Psoas muscle (tissue), 8 donors: ENCODE measurements around the gene APH1A. TPM values are rescaled to one million over a fixed set of nuclear protein-coding genes. Genes with fewer than 3 reads are reported as not detected.

ENCODE experiments used
- ATAC-seq, 4 donors: fragments of 200-7000 bp; cut with Tn5 transposase; one replicate each; pipeline ENCODE4 v1.9.1; 2020; ENCODE audit warnings: moderate library complexity in 3 of 4, mild to moderate bottlenecking in 2 of 4
- DNase-seq, 2 donors: peaks; one replicate each; pipeline ENCODE4 v3.0.0-alpha.2; 2020
- H3K27ac ChIP-seq: fragments of 200-600 bp; one replicate; pipeline ENCODE4 v1.8.0; 2022
- H3K27me3 ChIP-seq, 3 donors: fragments of 200-600 bp in 1 of 3; one replicate each; pipeline versions ENCODE4 v1.6.1 to v1.8.0; 2013 to 2022; ENCODE audit warnings: low read length in 2 of 3, mild to moderate bottlenecking in 2 of 3, moderate library complexity in 1 of 3; ENCODE audit not compliant: insufficient read depth in 3 of 3
- H3K36me3 ChIP-seq, 2 donors: fragments of 200-600 bp in 1 of 2; one replicate each; pipeline versions ENCODE4 v1.6.1 to v1.8.0; 2013 to 2022; ENCODE audit warnings: low read depth in 1 of 2, mild to moderate bottlenecking in 1 of 2, moderate library complexity in 1 of 2; ENCODE audit not compliant: insufficient read depth in 1 of 2
- H3K4me1 ChIP-seq: fragments of 200-600 bp; one replicate; pipeline ENCODE4 v1.8.0; 2022
- H3K4me3 ChIP-seq: fragments of 200-600 bp; one replicate; pipeline ENCODE4 v1.8.0; 2022; ENCODE audit warnings: mild to moderate bottlenecking
- H3K9me3 ChIP-seq: fragments of 200-600 bp; one replicate; pipeline ENCODE4 v1.8.0; 2022
- WGBS, 3 donors: extraction: QIAGEN DNeasy Blood & Tissue Kit; methylation state at CpG; one replicate each; pipeline versions ENCODE4 v1.1.6 to v1.1.7; 2013; 5-methylcytosine and 5-hydroxymethylcytosine counted together
- intact Hi-C, 2 donors: fragments of 100-400 bp; cut with DNase I; formaldehyde crosslinking; loops; one replicate each; pipeline versions ENCODE4 v1.11.0 to v1.14.2; 2022
- polyA plus RNA-seq, 3 donors: library from polyadenylated mRNA; stranded (reverse); fragments of 200-250 nt; gene quantifications; one replicate each; pipeline ENCODE4 v1.2.3, GENCODE V29; 2013
- total RNA-seq, 4 donors: library from RNA; stranded (reverse); fragmentation: NEBNext Ultra II Directional in 2 of 4; extraction: Animal tissue kit (Norgen Biotek cat#: 25700) in 2 of 4; gene quantifications; one replicate each; pipeline versions ENCODE4 v1.2.1 to v1.2.4, GENCODE V29; 2021 to 2023
- TF ChIP-seq, protein P1 (sequence below): fragments of 200-600 bp; IDR thresholded peaks from one replicate; pipeline ENCODE4 v1.8.0; 2022; ENCODE audit warnings: antibody characterized with exemption
- donor health status: healthy with polysubstance abuse.
- donor health status: DM: no; HTN: no; CAD: no; lungs with moderate emphysema.
- donor health status: Bipolar disorder and iron deficiency.
- donor health status: healthy.
- donor health status: DM: yes; HTN: yes; CAD: no.
- donor health status: DM: no; HTN: no; CAD: no.
- donor health status: DM: no; HTN: no; CAD: no.
- donor health status: DM: yes; HTN: yes; CAD: no.

The APH1A gene
- total and polyA plus RNA-seq, 7 donors, result 33.1 to 91.5 (median 62.3) TPM

DNA sequence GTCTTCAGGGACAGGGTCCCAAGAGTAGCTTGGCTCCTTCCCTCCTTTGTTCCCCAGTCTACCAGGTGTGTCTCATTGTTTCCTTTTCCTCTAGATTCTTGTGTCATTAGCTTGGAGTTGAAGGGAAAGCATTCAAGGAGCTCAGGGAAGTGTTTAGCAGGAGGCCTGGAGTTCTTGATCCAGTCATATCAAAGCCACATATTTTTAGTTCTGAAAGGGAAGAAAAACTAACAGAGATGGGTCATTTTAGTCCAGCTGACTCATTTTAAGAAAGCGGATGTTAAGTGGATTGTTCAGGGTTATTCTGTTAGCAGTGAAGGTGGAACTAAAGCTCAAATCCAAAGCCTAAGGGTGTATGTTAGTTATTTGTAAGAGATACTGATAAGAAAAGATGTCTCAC, 4.5 kb upstream of the APH1A start:
- no peak for ATAC-seq

DNA sequence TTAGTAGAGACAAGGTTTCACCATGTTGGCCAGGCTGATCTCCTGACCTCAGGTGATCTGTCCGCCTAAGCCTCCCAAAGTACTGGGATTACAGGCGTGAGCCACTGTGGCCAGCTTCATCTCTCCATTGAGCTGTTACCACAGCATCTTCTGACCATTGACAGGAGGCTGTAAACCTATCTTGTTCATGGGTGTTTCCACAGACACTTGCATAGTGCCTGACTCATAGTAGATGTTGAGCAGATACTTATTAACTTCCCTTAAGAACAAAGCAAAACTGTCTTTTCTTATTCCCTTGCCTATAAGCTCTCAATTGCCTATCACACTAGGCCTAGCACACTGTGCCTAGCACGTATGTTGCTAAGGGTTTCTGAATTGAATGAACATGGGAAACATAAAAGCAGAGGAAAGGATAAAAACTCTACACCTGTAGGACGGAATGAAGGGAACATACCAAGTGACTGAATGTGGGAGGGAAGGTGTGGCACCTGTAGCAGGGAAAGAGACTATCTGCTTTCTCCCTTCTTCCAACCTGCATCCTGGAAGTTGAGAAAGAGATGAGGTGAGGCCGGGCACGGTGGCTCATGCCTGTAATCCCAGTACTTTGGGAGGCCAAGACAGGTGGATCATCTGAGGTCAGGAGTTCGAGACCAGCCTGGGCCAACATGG, 2.6 kb upstream of the APH1A start:
- Histone ChIP-seq H3K36me3 (peaks cover under 1 to 13% of the 10 kb centered on the region in 2 donors), H3K27ac (peak overlapping the region; percentile 4), H3K4me1 (peaks cover 11% of the 10 kb centered on the region), H3K9me3 (no peaks in the 10 kb centered on the region), H3K4me3 (no peak overlapping the region), H3K27me3 (no peaks in the 10 kb centered on the region)
- no peak for DNase-seq
- no peak for ATAC-seq
- WGBS, 3 donors, result 84 to 92% (median 87%) methylated on average over 7 of the region's 7 CpGs
- intact Hi-C loops, result no loop called here
- TF ChIP-seq, protein P1, sequence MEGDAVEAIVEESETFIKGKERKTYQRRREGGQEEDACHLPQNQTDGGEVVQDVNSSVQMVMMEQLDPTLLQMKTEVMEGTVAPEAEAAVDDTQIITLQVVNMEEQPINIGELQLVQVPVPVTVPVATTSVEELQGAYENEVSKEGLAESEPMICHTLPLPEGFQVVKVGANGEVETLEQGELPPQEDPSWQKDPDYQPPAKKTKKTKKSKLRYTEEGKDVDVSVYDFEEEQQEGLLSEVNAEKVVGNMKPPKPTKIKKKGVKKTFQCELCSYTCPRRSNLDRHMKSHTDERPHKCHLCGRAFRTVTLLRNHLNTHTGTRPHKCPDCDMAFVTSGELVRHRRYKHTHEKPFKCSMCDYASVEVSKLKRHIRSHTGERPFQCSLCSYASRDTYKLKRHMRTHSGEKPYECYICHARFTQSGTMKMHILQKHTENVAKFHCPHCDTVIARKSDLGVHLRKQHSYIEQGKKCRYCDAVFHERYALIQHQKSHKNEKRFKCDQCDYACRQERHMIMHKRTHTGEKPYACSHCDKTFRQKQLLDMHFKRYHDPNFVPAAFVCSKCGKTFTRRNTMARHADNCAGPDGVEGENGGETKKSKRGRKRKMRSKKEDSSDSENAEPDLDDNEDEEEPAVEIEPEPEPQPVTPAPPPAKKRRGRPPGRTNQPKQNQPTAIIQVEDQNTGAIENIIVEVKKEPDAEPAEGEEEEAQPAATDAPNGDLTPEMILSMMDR, result no peak

More for the DNA sequence above, 4.5 kb upstream of the APH1A start:
- Histone ChIP-seq H3K36me3 (no peaks in the 10 kb centered on the region), H3K4me3 (peak overlapping the region; percentile 44), H3K27ac (peak overlapping the region; percentile 43), H3K27me3 (no peaks in the 10 kb centered on the region), H3K4me1 (no peaks in the 10 kb centered on the region), H3K9me3 (no peaks in the 10 kb centered on the region)
- no peak for DNase-seq
- WGBS, 3 donors, result 63 to 72% (median 66%) methylated on average over 1 of the region's 1 CpG
- intact Hi-C loops, result no loop called here
- TF ChIP-seq, protein P1, result no peak

DNA sequence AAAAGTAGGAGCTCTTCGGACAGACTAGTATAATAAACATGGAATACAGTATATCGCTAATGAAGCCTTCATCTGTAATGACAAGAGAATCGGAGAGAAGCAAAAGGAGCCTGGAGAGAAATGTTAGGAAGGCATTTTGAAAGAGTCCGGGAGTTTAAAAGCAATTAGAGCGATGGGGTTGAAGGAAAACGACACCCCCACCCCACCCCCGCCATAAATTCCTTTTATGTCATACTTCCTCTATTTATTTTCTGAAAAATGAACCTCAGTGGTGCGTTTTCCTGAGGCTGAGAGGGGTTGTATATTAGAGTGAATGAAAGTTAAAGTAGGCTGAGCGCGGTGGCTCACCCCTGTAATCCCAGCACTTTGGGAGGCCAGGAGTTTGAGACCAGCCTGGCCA, 635 bp upstream of the APH1A start:
- Histone ChIP-seq H3K4me3 (peak overlapping the region; percentile 92), H3K36me3 (peaks cover 12 to 33% of the 10 kb centered on the region in 2 donors), H3K27ac (peak overlapping the region; percentile 92), H3K27me3 (no peaks in the 10 kb centered on the region), H3K9me3 (no peaks in the 10 kb centered on the region), H3K4me1 (peaks cover 11% of the 10 kb centered on the region)
- intact Hi-C loops, result no loop called here
- DNase-seq (no peak), ATAC-seq (no peak)
- WGBS, 3 donors, result 37 to 50% (median 44%) methylated on average over 10 of the region's 10 CpGs
- TF ChIP-seq, protein P1, result no peak

DNA sequence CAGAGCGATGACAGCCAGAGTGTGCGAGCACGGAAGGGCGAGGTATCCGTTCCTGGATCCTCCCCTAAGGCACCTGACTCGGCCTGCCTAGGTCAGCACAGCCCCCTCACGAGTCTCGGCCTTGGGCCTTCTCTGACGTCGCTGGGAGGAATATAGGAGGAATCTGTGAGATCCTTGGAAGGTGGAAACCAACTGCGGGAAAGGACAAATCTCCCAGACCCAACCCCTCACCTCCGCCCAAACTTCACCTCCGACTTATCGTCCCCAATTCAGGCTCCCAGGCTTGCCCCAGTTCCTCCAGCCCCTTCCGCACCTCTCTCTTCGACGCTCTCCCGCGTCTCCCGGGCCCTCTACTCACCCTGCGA, 494 bp downstream of the APH1A start:
- DNase-seq (peak in 1 of 2 donors; percentile 67), ATAC-seq (peak; percentile 42 to 69 (median 57))
- Histone ChIP-seq H3K9me3 (no peaks in the 10 kb centered on the region), H3K27ac (peak overlapping the region; percentile 92), H3K27me3 (no peaks in the 10 kb centered on the region), H3K4me1 (peaks cover 11% of the 10 kb centered on the region), H3K4me3 (peak overlapping the region; percentile 92), H3K36me3 (peaks cover 13 to 39% of the 10 kb centered on the region in 2 donors)
- TF ChIP-seq, protein P1, result no peak
- intact Hi-C loops, result no loop called here
- WGBS, 3 donors, result 0% methylated on average over 17 to 21 of the region's 21 CpGs

DNA sequence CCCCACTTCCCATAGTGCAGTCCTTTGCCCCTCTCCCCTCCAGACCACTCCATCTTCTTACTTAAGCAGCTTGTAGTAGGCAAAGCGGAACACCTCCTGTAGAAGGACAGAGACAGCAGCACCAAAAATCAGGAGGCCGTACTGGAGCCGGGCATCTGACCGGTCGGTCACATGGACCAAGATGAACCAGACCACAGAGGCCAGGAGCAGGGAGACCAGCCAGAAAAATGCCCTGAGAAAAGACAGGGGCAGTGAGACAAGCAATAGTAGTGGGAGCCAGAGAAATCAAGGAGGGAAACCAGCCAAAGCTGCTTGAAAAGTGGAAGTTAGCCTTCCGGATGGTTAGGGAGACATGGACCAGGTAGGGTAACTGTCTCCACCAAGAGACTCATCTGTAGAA, 920 bp downstream of the APH1A start:
- H3K27me3 ChIP-seq, result no peaks in the 10 kb centered on the region
- H3K36me3 ChIP-seq, result peaks cover 13 to 39% of the 10 kb centered on the region in 2 donors
- DNase-seq (no peak), ATAC-seq (no peak)
- H3K9me3 ChIP-seq, result no peaks in the 10 kb centered on the region
- intact Hi-C loops, result no loop called here
- peaks cover 11% of the 10 kb centered on the region for H3K4me1 ChIP-seq
- 11 to 23% (median 18%) methylated on average over 6 of the region's 6 CpGs for WGBS, 3 donors
- TF ChIP-seq, protein P1, result no peak
- peak overlapping the region; percentile 92 for H3K4me3 ChIP-seq
- H3K27ac ChIP-seq, result peak overlapping the region; percentile 92
